ENCODE results near the gene GPBAR1.

DNA sequence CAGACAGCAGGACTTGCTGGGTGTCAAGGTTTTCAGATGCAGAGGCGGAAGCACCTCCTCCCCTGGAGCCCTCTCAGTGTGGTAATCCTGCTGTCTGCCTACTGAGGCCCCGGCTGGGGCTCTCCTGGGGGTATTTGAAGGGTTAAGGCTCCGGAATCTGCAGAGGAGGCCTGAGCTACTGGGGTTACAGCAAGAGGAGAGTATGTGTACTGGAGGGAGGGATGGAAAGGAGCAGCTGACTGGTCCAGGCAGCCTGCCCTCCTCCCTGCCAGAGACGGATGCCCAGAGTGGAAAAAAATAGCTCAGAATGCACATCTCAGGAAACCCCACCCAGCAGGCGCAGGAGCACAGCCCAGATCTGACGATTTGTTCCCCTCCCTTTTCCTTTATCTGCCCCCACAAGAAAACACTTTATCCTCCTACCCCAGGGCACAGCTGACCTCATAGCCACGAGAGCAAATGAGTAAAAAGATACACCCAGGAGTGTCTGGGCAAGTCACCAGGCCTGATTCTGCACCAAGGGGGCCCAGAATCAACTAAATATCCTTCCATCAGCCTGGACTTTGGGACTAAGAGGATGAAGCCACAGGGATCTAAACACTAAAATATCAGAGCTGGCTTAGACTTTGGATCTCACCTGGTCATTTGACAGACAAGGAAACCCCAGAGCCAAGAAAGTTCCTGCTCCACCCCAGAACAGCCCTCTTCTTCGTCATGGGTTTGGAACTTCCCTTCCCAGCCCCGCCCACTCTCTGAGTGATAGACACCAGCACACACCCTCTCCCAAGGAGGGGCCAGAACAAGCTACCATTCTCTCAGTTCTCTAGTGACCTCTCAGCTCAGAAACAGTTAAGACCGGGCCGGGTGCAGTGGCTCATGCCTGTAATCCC is 26.0 kb downstream of the GPBAR1 start:
- TF ChIP-seq POLR2A (IDR thresholded peaks at IDR 0.05) (peak in 3 of 4 donors; percentile 30 to 63 (median 57)), CTCF (IDR thresholded peaks at IDR 0.05) (peak in 1 of 6 experiments; percentile 5)

Measured in esophagus squamous epithelium (tissue), 4 donors.